Prostate gland (tissue), 2 donors: ENCODE results near the gene SEMA6D.

Source experiments
- POLR2A ChIP-seq: fragments of 450-650 bp; IDR thresholded peaks from one replicate; pipeline ENCODE4 v1.6.1; 2016; ENCODE audit warnings: antibody characterized with exemption, mild to moderate bottlenecking
- POLR2AphosphoS5 ChIP-seq: sonication (generic); formaldehyde crosslinking; IDR thresholded peaks from one replicate; pipeline ENCODE4 v1.6.1; 2017; ENCODE audit warnings: antibody characterized with exemption
- TF ChIP-seq, protein P1 (sequence below), 4 experiments: fragments of 200-600 bp in 2 of 4; fragments of 450-650 bp in 2 of 4; sonication (generic) in 2 of 4; IDR thresholded peaks; 1 replicate in 3 of 4; 2 replicates in 1 of 4; pipeline ENCODE4 v1.5.1; 2016 to 2019; ENCODE audit warnings: antibody characterized with exemption in 4 of 4, mild to moderate bottlenecking in 2 of 4, moderate library complexity in 2 of 4

DNA sequence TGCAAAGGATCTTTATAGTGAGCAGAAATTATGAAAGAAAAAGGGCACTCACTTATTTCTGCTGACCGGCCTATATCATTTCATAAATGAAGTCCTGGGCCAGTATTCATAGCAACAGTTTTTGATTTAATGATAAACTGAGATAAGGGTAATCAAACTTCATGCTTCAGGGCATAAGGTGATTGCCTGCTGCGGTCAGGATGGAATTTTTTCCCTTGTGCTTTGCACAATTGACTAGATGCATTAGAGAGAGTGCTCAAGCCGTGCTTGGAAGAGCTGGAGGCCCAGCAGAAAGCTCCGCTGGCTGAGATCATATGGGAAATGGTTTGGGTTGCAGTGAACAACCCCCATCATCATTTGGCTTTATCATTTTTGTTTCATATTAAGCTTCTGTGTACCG is 10.4 kb downstream of the SEMA6D start:
- TF ChIP-seq POLR2AphosphoS5 (no peak), POLR2A (no peak)
- TF ChIP-seq, protein P1, sequence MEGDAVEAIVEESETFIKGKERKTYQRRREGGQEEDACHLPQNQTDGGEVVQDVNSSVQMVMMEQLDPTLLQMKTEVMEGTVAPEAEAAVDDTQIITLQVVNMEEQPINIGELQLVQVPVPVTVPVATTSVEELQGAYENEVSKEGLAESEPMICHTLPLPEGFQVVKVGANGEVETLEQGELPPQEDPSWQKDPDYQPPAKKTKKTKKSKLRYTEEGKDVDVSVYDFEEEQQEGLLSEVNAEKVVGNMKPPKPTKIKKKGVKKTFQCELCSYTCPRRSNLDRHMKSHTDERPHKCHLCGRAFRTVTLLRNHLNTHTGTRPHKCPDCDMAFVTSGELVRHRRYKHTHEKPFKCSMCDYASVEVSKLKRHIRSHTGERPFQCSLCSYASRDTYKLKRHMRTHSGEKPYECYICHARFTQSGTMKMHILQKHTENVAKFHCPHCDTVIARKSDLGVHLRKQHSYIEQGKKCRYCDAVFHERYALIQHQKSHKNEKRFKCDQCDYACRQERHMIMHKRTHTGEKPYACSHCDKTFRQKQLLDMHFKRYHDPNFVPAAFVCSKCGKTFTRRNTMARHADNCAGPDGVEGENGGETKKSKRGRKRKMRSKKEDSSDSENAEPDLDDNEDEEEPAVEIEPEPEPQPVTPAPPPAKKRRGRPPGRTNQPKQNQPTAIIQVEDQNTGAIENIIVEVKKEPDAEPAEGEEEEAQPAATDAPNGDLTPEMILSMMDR (IDR thresholded peaks at IDR 0.05): no peak
